ENCODE measurements around the gene ATM.

- TF ChIP-seq CTCF (conservative IDR thresholded peaks at IDR 0.05; ENCODE audit: low read length) (no peak), EZH2phosphoT487 (IDR thresholded peaks at IDR 0.05; ENCODE audit: borderline replicate concordance) (no peak)
Observed at GRCh38 chr11:108293229-108293628, 70.4 kb downstream of the ATM start.

Data from Loucy (cell line).